Activated T-cell treated with anti-CD3 and anti-CD28 coated beads for 24 hours (primary cell): ENCODE results near the gene RAPGEF4.
A peak's percentile ranks its signal among the peaks of the same experiment; 100 is the strongest.

Experiments used
- DNase-seq: peaks from one replicate; pipeline ENCODE4 v3.0.0-alpha.2; 2020; ENCODE audit warnings: low read depth

RAPGEF4 gene

GRCh38 chr2:172943539-172943938 lies 207.9 kb downstream of the RAPGEF4 start:
- no peak for DNase-seq

- DNase-seq = no peak
Measured at GRCh38 chr2:172944022-172944793, 208.6 kb downstream of the RAPGEF4 start.

- DNase-seq = no peak
Measured at GRCh38 chr2:172944794-172945509, 209.3 kb downstream of the RAPGEF4 start.

- no peak for DNase-seq
Measured at GRCh38 chr2:172945510-172945850, 209.8 kb downstream of the RAPGEF4 start.

GRCh38 chr2:172947461-172948153 lies 212.0 kb downstream of the RAPGEF4 start:
- DNase-seq = no peak

- DNase-seq = no peak
Measured at GRCh38 chr2:172949522-172949921, 213.9 kb downstream of the RAPGEF4 start.

GRCh38 chr2:172950565-172950964 lies 214.9 kb downstream of the RAPGEF4 start:
- no peak for DNase-seq

- DNase-seq = no peak
Measured at GRCh38 chr2:172951554-172951953, 215.9 kb downstream of the RAPGEF4 start.

GRCh38 chr2:172953411-172953810 lies 217.8 kb downstream of the RAPGEF4 start:
- no peak for DNase-seq

GRCh38 chr2:172953970-172954852 lies 218.6 kb downstream of the RAPGEF4 start:
- no peak for DNase-seq

- no peak for DNase-seq
Measured at GRCh38 chr2:172955587-172955986, 219.9 kb downstream of the RAPGEF4 start.

- DNase-seq = no peak
Measured at GRCh38 chr2:172957734-172958133, 222.1 kb downstream of the RAPGEF4 start.

GRCh38 chr2:172962082-172962481 lies 226.4 kb downstream of the RAPGEF4 start:
- no peak for DNase-seq

GRCh38 chr2:172962824-172963223 lies 227.2 kb downstream of the RAPGEF4 start:
- peak; percentile 7 for DNase-seq

GRCh38 chr2:172964511-172965139 lies 229.0 kb downstream of the RAPGEF4 start:
- no peak for DNase-seq

GRCh38 chr2:172965433-172966212 lies 230.0 kb downstream of the RAPGEF4 start:
- no peak for DNase-seq

GRCh38 chr2:172967036-172967982 lies 231.7 kb downstream of the RAPGEF4 start:
- no peak for DNase-seq

- no peak for DNase-seq
Measured at GRCh38 chr2:172968061-172968469, 232.4 kb downstream of the RAPGEF4 start.

- DNase-seq = no peak
Measured at GRCh38 chr2:172969166-172969565, 233.5 kb downstream of the RAPGEF4 start.

- no peak for DNase-seq
Measured at GRCh38 chr2:172969609-172970008, 234.0 kb downstream of the RAPGEF4 start.
